ENCODE results near the gene DCC.

Gene DCC

GRCh38 chr18:52715991-52716390 lies 376.0 kb downstream of the DCC start:
- no peak for DNase-seq

DNA sequence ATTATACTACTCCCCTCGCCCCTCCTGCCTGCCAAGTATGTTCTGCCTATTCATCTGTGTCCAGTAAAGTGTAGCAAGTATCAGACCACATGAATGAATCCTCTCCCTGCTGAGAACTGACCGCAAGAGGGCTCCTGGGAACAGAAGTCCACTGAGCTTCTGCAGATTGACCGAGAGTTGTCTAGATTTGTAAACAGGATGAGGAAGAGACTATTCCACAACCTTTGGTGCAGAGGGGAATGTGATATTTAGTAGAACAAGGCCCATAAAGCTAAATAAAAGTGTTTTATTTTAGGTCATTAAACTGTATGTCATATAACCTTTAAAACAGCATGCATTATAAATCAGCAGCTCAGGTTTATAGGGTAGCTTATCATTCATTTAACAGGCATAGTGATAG lies 377.0 kb downstream of the DCC start:
- no peak for DNase-seq

DNA sequence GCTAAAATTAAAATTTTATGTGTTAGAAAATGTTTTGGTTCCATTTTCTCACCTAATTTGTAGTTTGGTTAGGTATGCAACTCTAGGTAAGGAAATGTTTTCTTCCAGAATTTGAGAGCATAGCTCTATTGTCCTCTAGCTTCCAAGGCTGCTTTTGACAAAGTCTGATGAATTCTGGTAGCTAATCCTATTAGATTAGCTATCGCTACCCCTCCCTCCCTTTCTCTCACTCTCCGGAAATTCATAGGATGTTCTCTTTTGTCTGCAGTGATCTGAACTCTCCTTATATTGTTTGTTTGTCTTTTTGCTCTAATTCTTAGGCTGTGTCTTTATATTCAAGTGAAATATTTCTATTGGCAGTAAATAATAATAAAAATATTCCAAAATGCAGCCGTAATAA lies 382.9 kb downstream of the DCC start:
- DNase-seq = no peak

- no peak for DNase-seq
These were observed 383.6 kb downstream of the DCC start for GRCh38 chr18:52723550-52723970.

- DNase-seq = no peak
These were observed 391.1 kb downstream of the DCC start for GRCh38 chr18:52730972-52731619.

GRCh38 chr18:52738946-52739345 lies 398.9 kb downstream of the DCC start:
- DNase-seq = no peak

DNA sequence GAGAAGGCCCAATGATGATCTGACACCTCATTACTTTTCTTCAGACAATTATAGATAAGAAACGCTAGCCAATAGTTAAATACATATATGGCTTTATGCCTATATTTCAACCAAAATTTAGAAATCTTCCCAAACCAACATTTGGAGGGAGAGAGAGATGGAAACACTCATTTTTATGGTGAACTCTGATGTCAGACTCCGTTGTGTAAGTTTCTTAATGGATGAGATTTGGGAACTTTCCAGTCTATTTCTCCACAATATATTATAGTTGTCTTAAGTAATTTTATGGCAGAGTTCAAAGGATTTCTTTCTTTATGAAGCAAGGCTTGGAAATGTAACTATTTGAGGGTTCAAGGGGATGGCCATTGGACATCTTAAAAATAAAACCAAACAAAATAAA lies 407.0 kb downstream of the DCC start:
- DNase-seq = no peak

DNA sequence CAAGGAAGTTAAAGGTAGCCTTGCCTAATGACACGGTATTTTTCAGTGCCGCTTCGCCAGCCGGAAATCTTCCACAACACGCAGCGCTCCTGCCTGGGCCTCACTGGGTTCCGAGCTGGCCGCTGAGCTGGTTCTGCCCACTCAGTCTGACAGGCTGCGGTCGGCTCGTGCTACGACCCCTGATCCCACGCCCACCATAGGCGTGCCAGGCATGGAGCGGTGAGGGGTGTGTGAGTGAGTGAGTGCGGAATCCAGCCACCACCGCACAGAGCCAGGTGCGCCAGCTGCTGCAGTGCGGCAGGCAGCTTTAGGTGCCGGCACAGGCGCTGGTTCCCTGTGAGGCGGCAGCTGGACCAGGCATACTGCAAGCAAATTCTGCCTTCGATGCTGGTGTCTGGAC lies 407.9 kb downstream of the DCC start:
- no peak for DNase-seq

GRCh38 chr18:52748343-52748742 lies 408.3 kb downstream of the DCC start:
- DNase-seq = no peak

DNA sequence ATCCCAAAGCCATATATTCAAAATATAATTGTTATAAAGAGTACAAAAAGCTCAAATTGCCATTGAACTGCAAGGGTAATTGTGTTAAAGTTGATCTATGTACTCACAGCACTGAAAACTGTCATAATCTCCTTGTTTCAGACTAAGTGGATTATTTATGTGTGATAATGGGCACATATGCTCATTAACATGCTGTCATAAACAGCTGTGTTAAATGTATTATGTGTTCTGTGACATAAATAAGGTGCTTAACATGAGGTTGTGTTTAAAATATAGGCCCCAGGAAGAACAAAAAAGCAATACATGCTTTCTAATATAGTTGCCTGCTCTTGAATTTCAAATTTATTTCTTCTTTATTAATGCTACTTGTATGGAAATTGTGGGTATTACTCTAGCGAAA lies 409.5 kb downstream of the DCC start:
- no peak for DNase-seq

DNA sequence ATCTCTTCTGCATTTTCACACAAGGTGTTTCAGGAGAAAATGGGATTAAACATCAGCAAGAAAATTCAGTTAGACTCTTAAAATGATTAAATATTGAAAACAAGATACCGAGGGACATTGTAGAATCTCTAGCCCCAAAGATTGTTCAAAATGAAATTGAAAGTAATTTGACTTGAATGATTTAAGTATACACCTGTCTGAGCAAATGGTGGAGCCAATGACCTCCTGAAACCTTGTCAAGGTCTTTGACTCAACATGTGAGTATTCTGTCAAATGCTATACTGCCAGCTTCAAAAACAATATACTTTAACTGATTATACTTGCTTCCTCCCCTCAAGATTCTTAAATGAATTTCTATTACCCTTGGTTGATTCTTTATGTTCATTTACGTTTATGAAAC lies 411.0 kb downstream of the DCC start:
- no peak for DNase-seq

DNA sequence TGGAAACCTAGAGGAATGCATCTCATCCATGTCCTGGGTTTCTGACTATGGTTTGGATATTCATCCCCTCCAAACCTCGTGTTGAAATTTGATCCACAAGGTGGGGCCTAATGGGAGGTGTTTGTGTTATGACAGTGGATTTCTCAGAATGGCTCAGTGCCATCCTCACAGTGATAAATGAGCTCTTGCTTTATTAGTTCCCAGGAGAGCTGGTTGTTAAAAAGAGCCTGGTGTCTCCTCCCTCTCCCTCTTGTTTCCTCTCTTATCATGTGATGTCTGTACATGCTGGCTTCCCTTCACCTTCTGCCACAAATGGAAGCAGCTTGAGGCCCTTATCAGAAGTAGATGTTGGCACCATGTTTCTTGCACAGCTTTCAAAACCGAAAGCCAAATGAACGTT lies 424.3 kb downstream of the DCC start:
- no peak for DNase-seq

GRCh38 chr18:52766002-52766545 lies 426.1 kb downstream of the DCC start:
- no peak for DNase-seq

GRCh38 chr18:52781113-52781512 lies 441.1 kb downstream of the DCC start:
- DNase-seq = no peak

DNA sequence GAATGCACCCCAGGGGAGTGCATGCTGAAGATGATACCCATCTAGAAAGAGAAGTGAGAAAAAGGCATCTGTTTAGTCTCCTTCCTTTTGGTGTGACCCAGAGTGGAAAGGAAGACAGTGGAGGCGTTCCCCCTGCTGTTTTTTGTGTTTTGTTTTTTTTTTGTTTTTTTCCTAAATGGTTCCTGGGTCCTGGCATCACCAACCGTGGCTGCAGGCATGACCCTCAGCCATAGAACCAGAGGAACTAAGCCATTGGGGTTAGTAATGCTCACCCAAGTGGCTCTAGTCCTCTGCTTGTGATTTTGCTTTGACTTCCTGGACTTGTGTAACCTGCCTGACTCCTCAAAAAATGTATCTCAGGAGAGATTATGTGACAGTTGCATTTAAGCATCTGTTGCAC lies 451.3 kb downstream of the DCC start:
- no peak for DNase-seq

DNA sequence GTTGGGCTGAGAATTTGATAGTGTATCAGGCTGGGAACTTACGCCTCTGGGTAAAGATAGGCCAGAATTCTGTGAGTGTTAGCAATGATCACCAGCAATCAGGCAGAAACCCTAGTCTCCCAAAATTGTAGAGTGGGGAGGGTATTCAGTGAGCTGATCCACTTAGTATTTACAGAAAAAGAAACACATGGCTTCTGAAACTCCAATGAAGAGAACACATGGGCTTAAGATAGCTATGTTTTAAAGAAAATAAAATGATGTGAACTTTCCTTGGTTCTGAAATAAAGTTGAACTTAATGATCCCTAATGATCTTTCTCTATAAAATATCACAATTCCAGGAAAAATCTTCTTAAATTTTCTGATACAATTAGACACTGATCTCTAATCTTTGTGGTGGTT lies 472.8 kb downstream of the DCC start:
- DNase-seq = no peak

- no peak for DNase-seq
These were observed 473.8 kb downstream of the DCC start for GRCh38 chr18:52813635-52814416.

DNA sequence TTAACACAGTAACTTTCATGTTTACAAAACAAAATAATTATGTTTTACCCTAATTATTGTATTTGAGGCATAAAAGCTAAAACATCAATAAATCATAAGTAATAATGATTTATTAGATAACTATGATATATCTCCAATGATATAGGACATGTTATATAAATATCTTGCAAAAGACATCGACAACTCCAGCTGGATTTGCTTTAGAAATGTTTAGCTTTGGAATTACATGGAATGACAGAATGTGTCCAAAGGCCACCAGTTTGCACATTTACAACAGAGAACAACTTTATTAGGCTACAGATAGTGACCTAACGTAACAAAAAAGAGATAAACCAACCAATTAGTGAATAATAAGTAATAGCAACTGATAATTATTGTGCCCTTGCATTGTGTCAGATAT lies 475.7 kb downstream of the DCC start:
- DNase-seq = no peak

- no peak for DNase-seq
These were observed 476.1 kb downstream of the DCC start for GRCh38 chr18:52816121-52816520.

DNA sequence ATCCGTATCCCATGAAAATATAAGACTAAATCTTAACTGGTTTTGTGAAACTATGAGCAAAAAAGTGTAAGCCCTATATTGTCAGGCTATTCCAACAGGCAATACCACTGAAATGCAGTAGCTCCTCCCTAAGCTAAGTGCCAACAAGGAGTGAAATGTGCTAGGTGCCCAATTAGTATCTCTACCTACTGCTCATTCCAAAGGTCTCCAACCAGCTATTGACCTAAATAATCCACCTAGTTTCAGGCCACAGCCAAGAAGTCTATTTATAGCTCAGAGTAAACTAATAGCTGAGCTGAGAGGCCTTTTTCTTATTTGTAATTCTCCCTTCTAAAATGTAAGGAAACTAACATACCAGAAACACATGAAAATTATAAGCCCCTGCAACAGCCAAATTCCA lies 482.2 kb downstream of the DCC start:
- DNase-seq = no peak

DNA sequence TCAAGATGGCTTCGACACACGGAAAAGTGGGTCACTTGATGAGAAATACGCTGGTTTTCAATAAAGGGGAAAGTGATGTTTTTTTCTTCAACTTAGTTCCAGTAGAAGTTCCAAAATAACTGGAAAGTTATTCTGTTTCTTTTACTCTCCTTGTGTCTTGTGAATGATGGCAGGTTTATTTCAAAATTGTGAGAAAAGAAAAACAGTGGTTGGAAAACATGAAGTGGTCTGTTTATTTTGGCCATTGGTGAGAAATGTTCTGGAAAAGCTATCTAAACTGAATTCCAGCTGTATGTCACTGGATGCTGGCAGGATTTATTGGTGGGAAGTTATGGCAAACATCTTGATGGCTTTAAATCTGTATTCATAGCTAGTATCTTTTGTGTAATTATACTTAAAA lies 484.1 kb downstream of the DCC start:
- no peak for DNase-seq

DNA sequence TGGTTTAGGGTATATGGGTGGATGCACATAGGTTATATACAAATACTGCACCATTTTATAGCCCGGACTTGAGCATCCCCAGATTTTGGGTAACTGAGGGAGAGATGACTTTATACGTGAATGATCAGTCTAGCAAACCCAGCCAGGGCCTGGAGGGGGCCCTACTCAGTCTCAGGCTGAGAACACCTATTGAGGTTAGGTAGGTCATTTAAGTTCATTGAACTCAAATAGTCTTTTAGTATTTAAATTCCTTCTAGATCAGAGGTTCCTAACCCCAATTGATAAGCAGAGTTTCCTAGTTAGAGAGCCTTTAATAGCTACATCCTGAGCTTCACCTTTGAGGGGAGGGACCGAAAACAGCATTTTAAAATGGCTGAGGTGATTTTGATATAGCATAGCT lies 487.0 kb downstream of the DCC start:
- DNase-seq = no peak

GRCh38 chr18:52829320-52829719 lies 489.3 kb downstream of the DCC start:
- no peak for DNase-seq

- DNase-seq = no peak
These were observed 489.9 kb downstream of the DCC start for GRCh38 chr18:52829876-52830405.

Measured in NCI-H2029 treated with DMSO at 0.1 percent for 48 hours (cell line).